HG03354 (cell line): ENCODE results near the gene ZNF783.

Experiments
- ATAC-seq: cut with Tn5 transposase; IDR thresholded peaks from one replicate; pipeline ENCODE4 v1.9.1; 2021; ENCODE audit warnings: mild to moderate bottlenecking; ENCODE audit not compliant: unreplicated experiment, poor library complexity, severe bottlenecking

ZNF783 gene

DNA sequence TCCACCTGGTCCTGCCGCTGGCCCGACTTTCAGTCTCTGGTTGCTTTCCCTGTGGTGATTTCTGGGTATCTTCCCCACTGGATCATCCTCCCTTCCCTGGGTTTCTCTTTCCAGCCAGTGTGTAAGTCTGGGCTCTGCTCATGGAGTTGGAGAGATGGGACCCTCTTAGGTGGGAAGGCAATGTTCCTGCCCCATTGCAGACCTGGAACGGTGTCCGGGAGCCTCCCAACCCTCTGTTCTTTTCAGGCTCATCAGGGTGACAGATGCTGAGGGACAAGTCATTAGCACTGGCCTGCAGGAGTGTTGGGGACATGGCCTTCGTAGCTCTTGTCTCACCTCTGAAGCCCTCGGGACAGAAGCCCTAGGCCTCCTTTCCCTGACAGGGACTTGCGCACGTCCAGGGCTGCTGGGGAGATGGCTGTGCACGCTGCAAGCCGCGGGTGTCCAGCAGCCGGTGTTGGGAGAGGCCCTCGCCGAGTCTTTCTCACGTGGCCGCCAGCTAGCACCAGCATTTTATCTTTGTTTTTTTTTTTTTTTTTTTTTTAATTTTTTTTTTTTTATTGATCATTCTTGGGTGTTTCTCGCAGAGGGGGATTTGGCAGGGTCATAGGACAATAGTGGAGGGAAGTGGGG, 17.2 kb downstream of the ZNF783 start:
- ATAC-seq: no peak

DNA sequence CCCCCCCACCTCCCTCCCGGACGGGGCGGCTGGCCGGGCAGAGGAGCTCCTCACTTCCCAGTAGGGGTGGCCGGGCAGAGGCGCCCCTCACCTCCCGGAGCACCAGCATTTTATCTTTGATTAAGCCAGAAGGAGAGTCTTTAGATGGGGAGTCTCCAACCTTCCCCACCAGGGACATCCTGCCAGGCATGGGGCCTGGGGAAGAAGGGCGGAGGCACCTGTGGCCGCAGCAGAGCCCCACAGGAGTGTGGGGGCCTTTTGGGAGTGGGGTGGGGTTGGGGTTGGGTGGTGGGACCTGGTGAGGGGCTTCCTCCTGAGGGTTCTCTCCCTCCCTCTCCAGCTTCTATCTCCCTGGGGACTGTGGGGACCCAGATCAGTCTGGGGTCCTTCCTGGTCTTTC, 18.2 kb downstream of the ZNF783 start:
- ATAC-seq: no peak

DNA sequence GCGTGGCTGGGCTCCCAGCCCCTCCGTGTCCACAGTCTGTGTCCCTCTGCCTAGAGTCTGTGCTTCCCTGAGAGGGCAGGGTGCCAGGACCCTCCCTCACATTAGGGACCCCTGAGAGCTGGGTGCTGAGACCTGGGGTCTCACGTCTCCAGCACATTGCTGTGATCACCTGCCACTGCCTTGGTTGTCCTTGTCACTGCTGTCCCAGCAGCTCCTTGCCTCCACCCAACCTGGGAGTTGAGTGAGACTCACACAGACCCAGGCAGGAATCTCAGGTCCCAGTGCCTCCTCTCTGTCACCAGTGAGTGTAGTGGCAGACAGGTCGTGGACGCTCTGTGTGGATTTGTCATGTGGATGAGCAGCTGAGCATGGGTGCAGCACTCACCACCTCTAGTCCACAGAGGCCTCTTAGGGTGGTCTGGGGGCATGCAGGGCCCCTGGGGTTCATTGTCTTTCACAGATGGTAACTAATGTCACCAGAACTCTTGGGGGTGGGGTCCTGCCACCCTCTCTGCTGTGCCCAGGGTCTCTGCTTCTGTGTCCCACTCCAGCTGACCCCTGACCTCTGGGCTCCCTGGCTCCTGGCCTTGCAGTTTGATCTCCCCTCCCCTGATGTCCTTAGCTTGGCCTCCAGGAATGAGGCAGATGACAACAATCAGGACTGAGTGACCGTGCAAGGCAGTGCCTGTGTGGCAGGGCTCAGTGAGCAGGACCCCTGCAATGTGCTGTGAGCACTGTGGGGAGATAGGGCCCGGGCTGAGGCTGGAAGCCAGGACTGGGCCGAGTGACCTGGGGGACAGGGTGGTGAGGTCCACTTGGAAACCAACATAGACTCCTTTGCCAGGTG, 18.9 kb downstream of the ZNF783 start:
- ATAC-seq: no peak

DNA sequence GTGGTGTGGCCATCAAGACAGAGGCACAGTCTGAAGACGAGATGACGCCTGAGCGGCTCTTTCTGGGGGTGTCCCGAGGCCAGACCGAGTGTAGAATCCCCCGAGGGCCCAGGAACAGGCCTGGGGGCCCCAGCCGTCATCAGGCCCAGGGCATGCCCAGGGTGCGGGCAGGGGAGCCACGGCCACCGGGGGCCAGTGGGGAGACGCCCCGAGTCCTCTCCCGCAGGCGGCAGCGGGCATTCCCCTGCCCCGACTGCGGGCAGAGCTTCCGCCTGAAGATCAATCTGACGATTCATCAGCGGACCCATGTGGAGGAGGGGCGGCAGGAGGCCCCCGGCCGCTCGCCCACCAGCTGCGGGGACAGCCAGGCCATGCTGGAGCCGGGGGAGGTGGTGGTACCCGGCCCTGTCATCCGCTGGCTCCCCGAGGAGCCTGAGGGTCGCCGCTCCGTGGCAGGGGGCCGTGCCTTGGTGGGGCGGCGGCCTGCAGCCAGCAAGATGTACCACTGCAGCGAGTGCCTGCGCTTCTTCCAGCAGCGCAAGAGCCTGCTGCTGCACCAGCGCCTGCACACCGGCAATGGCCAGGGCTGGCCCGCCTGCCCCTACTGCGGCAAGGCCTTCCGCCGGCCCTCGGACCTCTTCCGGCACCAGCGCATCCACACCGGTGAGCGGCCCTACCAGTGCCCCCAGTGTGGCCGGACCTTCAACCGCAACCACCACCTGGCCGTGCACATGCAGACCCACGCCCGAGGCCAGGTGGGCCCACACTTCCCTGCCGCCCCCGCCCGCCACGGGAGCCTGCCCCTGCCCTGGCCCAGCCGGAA, 19.7 kb downstream of the ZNF783 start:
- no peak for ATAC-seq

DNA sequence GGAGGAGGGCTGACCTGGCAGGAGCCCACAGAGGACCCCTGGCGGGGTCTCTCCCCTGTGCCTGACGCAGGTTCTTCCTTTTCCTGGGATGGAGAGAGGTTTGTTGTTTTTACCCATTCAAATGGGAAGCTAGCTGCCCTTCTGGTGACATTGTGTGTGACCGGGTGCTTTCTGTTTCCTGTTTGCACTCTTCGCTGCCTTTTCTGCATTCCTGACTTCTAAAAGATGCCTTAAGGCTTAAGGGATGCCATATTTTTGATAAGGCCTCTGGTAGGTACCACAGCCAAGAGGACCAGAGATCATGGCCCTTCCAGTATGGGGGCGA, 20.3 kb downstream of the ZNF783 start:
- no peak for ATAC-seq

DNA sequence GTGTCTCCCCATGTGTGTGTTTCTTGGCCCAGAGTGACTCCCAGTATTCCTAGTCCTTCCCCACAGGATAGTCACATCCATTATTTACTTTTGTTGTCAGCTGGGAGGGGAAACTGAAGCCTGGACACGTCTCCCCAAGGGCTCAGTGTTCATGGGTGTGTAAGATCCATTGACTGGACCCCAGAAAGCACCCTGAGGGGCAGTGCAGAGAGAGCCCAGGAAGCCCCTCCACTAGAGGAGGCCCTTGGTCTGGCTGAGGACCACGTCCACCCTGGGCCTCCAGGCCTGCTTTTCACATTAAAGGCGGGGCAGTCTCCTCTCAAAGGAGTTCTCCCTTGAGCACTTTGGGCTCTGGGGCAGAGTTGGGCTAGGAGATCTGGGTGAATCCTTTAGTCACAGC, 21.3 kb downstream of the ZNF783 start:
- ATAC-seq: no peak

DNA sequence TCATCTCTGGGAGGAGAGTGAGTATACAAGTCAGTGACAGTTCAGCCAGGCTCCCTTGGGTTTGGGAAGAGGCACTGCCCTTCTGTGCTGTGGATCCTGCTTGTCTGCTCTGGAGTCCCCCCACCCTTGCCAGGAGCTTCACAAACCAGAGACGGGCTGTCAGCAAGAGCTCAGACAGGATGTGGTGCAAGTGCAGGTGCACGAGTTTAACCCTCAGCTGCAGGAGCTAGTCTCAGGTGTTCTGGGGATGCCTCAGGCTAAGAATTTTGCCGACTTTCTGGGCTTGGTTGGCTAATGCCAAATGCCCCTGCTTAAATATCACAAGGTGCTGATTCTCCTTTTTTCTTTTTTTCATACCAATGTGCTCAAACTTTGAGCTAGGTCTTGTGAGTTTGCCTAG, 22.3 kb downstream of the ZNF783 start:
- ATAC-seq: peak; percentile 33

DNA sequence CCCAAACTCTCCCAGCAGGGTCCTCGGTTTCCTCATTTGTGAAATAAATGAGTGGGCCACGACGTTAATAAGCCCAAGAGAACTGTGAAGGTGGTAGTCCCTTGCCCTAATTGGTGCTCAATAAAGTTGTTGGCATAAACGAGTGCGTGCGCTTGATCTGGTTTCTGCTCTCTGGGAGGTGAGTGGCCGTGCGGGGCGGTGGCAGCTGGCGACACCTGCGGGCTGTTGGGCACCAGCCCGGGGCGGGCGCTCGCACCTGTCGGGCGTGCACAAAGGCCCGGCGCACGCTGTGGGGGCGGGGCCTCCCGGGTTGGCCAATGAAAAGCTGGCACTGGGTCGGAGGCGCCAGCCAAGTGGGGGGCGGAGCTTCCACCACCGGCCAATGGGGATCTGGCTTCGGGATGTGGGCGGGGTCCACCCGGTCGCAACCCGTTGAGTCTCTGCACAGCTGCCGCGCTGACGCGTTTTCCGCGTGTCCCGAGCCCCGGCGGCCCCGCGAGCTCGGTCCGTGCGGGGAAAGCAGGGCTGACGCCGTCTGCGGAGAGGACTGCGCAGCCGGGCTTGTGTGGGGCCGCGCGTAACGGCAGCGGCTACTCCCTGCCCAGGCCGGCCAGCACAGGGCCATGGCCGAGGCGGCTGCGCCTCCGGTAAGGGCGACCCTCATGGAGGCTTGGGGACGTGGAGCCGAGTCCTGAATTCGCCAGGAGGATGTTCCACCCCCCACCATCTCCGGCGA, 23.0 kb downstream of the ZNF783 start:
- peak; percentile 97 for ATAC-seq

DNA sequence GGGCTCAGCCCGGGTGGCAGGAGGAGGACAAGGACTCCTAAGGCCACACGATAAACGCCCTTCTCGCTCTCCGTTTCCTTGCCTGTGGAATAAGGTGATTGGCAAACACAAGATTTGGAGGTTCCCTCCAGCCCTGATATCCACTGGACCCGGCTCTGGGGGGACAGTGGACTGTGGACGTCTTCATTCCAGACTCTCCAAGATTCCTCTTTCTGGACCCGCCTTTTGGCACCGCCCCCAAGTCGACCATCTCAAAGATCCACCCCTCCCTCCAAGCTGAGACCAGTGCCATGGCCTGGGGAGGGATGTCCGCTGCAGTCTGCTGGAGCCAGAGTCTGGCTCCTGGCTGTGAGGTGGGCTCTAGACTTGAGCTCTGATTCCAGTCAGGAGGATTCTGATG, 23.6 kb downstream of the ZNF783 start:
- no peak for ATAC-seq

DNA sequence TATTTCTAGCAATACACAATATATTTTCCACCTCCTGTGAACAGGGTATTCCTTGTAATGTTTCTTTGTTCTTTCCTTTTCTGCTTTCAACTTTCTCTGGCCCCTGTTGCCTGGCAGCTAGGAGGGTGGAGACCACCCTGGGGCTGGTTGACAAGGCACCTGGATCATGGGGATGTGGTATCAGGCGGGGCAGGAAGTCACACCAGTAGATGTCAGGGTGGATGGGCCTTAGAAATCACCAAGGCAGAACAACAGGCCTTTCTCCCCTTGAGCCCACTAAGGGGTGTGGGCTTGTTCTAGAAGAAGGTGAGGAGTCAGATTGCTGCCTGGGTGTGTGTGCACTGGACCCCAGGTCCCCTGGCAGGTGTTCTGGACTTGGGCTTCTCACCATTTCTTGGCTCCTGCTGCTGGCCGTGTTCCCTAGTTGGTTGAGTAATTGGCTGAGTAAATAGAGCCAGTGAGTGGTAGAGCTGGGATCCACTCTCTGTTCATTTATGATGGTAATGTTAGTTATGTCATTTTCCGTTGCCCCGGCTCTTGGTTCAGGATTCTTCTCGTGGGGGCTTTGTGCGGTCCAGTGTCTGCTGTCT, 24.9 kb downstream of the ZNF783 start:
- no peak for ATAC-seq

DNA sequence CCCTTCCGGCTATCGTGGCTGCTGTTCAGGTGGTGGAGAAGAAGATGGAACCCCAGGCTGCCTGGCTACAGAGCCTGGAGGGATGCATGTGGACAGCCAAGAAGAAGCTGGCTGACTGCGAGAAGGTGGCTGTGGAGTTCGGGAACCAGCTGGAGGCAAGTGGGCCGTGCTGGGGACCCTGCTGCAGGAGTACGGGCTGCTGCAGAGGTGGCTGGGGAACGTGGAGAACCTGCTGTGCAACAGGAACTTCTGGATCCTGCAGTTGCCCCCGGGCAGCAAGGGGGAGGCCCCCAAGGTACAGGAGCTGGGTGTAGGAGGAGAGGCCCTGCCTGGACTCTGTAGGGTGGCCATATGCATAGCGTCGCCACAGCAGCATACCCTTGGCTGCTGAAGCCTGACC, 25.6 kb downstream of the ZNF783 start:
- ATAC-seq: no peak

DNA sequence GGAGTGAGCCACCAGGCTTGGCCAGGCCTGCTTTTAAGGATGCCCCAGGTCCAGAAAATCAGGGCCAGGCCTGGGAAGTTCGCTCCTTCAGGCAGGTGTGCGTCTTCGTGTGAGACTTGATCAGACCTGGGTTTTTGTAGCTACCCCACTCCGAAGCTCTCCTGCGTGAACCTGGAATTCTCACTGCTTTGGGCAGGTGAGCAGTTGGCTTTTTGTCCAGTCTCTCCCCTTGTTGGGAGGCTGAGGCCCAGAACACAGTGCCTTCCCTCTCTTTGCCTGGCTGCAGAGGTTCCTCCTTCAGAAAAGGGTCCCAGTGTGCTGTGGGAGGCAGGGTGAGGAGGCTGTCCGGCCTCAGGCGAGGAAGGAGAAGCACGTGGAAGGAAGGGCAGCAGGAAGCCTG, 27.3 kb downstream of the ZNF783 start:
- ATAC-seq: no peak

DNA sequence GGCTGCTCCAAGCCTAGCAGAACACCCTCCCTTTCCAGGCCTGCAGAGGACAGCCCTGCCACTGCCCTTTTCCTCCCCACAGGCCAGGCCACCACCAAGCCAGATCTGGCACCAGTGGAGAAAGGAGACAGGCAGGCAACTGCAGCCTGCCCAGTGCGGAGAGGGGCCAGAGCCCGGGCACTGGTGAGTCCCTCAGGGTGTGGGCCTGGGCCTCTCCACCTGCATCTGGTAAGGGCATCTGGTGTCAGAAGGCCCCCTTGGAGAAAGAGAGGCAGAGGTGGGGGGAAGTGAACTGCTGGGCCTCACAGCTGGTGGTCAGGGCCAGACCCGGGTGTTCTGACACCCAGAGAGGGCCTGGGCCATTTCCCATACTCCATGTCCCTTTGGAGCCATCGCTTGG, 27.9 kb downstream of the ZNF783 start:
- ATAC-seq: no peak

DNA sequence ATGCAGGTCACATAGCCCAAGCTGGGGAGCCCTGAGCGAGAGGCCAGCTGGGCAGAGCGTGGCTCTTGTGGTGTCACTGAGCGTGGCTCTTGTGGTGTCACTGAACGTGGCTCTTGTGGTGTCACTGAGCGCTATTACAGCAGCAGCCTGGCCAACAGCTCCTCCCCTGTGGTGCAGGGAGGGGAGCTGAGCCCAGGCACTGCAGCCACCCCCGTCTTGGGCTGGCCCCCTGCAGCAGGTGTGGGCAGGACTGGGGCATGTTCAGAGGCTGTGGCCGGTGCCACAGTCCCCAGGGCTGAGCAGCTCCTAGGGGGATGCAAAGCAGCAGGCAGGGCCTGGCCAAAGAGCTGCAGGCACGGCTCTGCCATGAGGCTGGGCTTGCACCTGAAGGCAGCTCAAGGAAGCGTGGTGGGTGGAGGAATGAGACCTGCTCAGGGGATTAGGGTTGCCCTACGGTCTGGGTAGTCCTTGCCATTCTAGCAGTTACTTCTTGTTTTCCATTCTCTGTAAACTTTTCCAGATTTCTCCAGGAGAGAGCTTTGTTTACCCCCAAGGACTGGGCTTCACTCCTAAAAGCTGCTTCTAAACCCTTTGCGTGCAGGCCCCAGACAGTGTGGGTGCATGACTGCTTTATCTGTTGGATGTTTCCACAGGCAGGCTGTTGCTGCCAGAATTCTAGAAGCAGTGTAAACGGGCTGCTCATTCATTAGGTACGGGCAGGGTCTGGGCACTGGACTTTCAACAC, 29.2 kb downstream of the ZNF783 start:
- no peak for ATAC-seq

DNA sequence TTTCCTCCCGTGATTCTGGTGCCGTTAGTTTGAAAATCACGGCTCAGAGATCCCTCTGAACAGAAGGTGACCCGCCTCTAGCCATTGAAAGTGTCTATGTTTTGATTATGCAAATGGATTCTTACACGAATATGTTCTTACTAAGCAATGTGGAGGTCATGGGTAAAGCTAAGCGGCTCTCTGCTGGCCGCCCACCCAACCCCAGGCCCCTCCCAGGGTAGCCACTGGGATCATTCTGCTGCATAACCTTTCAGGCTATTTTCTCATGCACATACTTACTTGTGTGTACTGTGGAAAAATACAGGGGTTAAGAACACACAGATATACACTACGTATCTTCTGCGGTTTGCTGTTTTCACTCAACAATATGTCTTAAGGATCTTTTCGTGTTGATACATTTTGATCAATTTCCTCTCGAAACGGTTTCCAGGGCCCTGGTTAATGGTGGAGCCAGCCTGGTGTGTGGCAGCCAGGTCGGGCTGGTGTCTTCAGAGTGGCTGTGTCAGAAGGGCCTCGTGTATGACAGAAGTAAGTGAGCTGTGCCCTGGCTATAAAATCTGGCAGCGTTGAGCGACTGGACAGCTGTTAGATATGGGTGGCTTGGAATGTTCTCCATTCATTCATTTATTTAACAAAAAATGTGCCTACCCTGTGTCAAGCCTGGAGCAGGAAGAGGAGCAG, 29.9 kb downstream of the ZNF783 start:
- no peak for ATAC-seq

DNA sequence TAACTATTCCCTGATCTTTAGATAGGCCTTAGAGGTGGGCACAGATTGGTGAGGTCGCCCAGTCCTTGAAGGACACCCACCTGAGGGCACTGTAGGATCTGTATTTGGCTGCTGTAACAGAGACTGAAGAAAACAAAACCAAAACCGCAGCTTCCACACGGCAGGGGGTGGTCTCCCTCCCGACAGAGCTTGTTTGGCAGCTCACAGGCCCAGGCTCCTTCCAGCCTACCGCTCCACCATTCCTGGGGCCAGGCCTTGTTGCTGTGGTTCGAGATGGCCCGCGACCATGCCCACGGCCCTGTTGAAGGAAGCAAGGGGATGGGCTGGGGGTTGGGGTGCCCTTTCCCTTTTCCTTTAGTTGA, 30.4 kb downstream of the ZNF783 start:
- no peak for ATAC-seq

DNA sequence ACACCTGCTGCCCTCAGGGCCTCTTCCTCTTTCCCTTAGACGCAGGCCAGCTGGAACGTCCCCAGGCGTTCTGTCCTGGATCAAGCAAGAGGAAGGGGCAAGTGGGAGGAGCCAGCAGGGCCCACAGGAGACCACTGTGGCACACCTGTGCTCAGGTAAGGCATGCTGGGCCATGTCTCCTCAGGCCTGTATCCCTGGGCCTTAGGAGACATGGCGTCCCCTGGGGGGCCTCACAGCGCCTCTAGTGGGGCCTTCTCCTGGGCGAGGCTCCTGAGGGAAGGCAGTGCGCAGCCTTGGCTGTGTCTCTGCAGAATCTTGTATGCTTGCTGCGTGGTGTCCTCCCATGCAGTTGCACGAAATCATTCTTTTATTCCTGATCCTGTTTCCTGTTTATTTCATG, 31.3 kb downstream of the ZNF783 start:
- ATAC-seq: no peak

DNA sequence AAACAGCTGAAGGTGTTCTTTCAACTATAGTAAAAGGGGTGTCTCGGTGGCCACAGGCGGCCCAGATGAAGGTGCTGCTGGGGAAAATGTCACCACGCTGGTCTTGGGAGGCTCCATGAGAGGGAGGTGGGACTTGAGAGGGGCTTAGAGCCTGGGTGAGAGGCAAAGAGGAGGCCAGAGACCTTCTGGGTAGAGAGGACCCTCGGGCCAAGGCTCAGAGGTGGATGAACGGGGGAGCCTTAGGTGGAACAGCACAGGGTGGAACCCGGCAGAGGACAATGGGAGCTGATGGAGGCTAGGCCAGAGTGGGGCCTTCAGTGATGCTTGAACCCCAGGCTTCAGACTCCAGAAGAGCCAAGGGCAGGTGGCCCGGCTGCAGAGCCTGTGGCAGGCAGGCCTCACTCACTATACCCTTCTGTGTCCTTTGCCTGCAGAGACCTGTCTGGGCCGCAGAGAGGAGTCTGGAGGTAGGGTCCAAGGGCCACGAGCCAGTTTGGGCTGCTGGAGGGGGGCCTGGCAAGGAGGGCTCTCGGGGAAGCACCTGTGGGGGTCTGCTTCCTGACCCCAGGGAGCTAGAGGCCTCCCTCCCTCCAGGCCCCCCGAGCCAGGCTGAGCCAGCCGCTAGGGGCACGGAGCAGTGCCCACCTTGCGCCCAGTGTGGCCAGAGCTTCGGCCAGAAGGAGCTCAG, 32.1 kb downstream of the ZNF783 start:
- no peak for ATAC-seq
